VCaP (cell line): ENCODE data around the gene C12orf60.

Experiments used
- H3K27ac ChIP-seq: fragments of 450-650 bp; 2 replicates; pipeline ENCODE4 v1.5.1; 2017
- CTCF ChIP-seq: fragments of 450-650 bp; conservative IDR thresholded peaks from 2 replicates; pipeline ENCODE4 v1.5.1; 2017; ENCODE audit warnings: mild to moderate bottlenecking, moderate library complexity

Gene C12orf60

GRCh38 chr12:14769466-14769968 lies 34.0 kb upstream of the C12orf60 start:
- TF ChIP-seq CTCF = no peak
- peak overlapping the region; percentile 95 for H3K27ac ChIP-seq

GRCh38 chr12:14769969-14770495 lies 33.4 kb upstream of the C12orf60 start:
- TF ChIP-seq CTCF = peak; percentile 89
- peak overlapping the region; percentile 95 for H3K27ac ChIP-seq

GRCh38 chr12:14770496-14771461 lies 32.7 kb upstream of the C12orf60 start:
- peak overlapping the region; percentile 95 for H3K27ac ChIP-seq
- no peak for TF ChIP-seq CTCF

GRCh38 chr12:14771651-14772137 lies 31.8 kb upstream of the C12orf60 start:
- peak overlapping the region; percentile 95 for H3K27ac ChIP-seq
- no peak for TF ChIP-seq CTCF

GRCh38 chr12:14772946-14773345 lies 30.5 kb upstream of the C12orf60 start:
- H3K27ac ChIP-seq = peak overlapping the region; percentile 97
- no peak for TF ChIP-seq CTCF

GRCh38 chr12:14773685-14774073 lies 29.8 kb upstream of the C12orf60 start:
- H3K27ac ChIP-seq = peak overlapping the region; percentile 97
- no peak for TF ChIP-seq CTCF
